SKM-1 treated with dmso at 0.1 percent for 144 hours (cell line): ENCODE data around the gene RAB6B.

ENCODE experiments used
- DNase-seq: peaks from one replicate; lab custom pipeline; 2025; ENCODE audit not compliant: unreplicated experiment; lab: John Stamatoyannopoulos, UW

RAB6B gene

GRCh38 chr3:133881939-133882825 lies 13.5 kb downstream of the RAB6B start:
- DNase-seq = no peak

GRCh38 chr3:133881492-133881891 lies 14.2 kb downstream of the RAB6B start:
- DNase-seq = no peak

GRCh38 chr3:133880886-133881455 lies 14.7 kb downstream of the RAB6B start:
- DNase-seq = no peak

GRCh38 chr3:133880287-133880686 lies 15.4 kb downstream of the RAB6B start:
- DNase-seq = no peak

- no peak for DNase-seq
These were observed 17.2 kb downstream of the RAB6B start for GRCh38 chr3:133878518-133878917.

GRCh38 chr3:133877221-133877620 lies 18.5 kb downstream of the RAB6B start:
- no peak for DNase-seq

GRCh38 chr3:133874761-133875438 lies 20.8 kb downstream of the RAB6B start:
- no peak for DNase-seq

- DNase-seq = no peak
These were observed 21.3 kb downstream of the RAB6B start for GRCh38 chr3:133874344-133874743.

- no peak for DNase-seq
These were observed 22.9 kb downstream of the RAB6B start for GRCh38 chr3:133872781-133873180.

- DNase-seq = no peak
These were observed 23.5 kb downstream of the RAB6B start for GRCh38 chr3:133872161-133872560.

- DNase-seq = no peak
These were observed 24.2 kb downstream of the RAB6B start for GRCh38 chr3:133871368-133872090.

- no peak for DNase-seq
These were observed 24.9 kb downstream of the RAB6B start for GRCh38 chr3:133870822-133871221.

- no peak for DNase-seq
These were observed 26.1 kb downstream of the RAB6B start for GRCh38 chr3:133869586-133869985.

- no peak for DNase-seq
These were observed 26.8 kb downstream of the RAB6B start for GRCh38 chr3:133868758-133869475.

- no peak for DNase-seq
These were observed 27.5 kb downstream of the RAB6B start for GRCh38 chr3:133868186-133868585.

- DNase-seq = no peak
These were observed 29.5 kb downstream of the RAB6B start for GRCh38 chr3:133866141-133866540.

GRCh38 chr3:133865136-133865855 lies 30.4 kb downstream of the RAB6B start:
- DNase-seq = no peak

GRCh38 chr3:133864616-133865015 lies 31.1 kb downstream of the RAB6B start:
- no peak for DNase-seq

- DNase-seq = no peak
These were observed 31.8 kb downstream of the RAB6B start for GRCh38 chr3:133863911-133864310.

GRCh38 chr3:133862161-133862560 lies 33.5 kb downstream of the RAB6B start:
- no peak for DNase-seq
